ENCODE data around the gene ST3GAL4. TPM values are rescaled to one million over a fixed set of nuclear protein-coding genes. Genes with fewer than 3 reads are reported as not detected.
A peak's percentile ranks its signal among the peaks of the same experiment; 100 is the strongest.
"Not testable (repeated sequence)": the region's sequence is repeated elsewhere in the genome, so short reads cannot be mapped to it uniquely, and the experiment has no call there.

Gene ST3GAL4
- total and polyA plus RNA-seq, 4 donors: 23.6 to 38.3 (median 31.7) TPM

DNA sequence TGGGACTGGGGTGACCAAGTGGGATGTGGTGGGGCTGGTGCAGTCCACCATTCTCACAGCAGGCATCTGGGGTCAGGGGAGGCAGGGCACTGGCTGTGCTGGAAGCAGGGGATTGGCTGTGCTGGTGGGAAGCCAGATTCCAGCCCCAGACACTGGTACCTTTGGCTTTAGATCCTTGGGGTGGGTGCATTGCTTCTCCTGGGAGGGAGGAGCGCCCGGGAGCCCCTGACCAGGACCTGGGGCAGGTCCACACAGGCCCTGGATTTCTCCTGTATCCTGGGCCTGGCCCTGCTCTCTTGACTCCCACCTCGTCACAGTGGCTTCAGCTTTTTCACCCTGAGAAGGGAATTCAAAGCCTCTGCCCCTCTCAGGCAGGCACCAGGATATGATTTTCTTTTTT, 38.5 kb downstream of the ST3GAL4 start:
- TF ChIP-seq, protein P1, sequence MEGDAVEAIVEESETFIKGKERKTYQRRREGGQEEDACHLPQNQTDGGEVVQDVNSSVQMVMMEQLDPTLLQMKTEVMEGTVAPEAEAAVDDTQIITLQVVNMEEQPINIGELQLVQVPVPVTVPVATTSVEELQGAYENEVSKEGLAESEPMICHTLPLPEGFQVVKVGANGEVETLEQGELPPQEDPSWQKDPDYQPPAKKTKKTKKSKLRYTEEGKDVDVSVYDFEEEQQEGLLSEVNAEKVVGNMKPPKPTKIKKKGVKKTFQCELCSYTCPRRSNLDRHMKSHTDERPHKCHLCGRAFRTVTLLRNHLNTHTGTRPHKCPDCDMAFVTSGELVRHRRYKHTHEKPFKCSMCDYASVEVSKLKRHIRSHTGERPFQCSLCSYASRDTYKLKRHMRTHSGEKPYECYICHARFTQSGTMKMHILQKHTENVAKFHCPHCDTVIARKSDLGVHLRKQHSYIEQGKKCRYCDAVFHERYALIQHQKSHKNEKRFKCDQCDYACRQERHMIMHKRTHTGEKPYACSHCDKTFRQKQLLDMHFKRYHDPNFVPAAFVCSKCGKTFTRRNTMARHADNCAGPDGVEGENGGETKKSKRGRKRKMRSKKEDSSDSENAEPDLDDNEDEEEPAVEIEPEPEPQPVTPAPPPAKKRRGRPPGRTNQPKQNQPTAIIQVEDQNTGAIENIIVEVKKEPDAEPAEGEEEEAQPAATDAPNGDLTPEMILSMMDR (IDR thresholded peaks at IDR 0.05; ENCODE audit: control extremely low read depth, extremely low read depth): no peak
- H3K4me1 ChIP-seq (ENCODE audit: control insufficient read depth in 5 of 5, insufficient read depth in 5 of 5, low read length in 5 of 5): peaks cover 11 to 30% (median 26%) of the 10 kb centered on the region in 5 donors
- no peaks in the 10 kb centered on the region for H3K27me3 ChIP-seq (ENCODE audit: control insufficient read depth in 3 of 3, insufficient read depth in 3 of 3, low read length in 2 of 3)
- H3K9me3 ChIP-seq (ENCODE audit: control insufficient read depth in 4 of 4, insufficient read depth in 3 of 4, low read length in 3 of 4): no peaks in the 10 kb centered on the region
- no peak overlapping the region for H3K9ac ChIP-seq (ENCODE audit: insufficient read depth in 1 of 2, low read length in 2 of 2)
- no peak for DNase-seq
- WGBS, 2 donors: 92 to 93% methylated on average over 3 of the region's 3 CpGs
- H3K36me3 ChIP-seq (ENCODE audit: control insufficient read depth in 4 of 4, insufficient read depth in 4 of 4, low read length in 4 of 4): no peaks in the 10 kb centered on the region
- H3K27ac ChIP-seq (ENCODE audit: low read depth in 1 of 2, low read length in 1 of 2): peak overlapping the region in 1 of 2 donors; percentile 89
- H3K4me3 ChIP-seq: no peak overlapping the region
- ATAC-seq (ENCODE audit: insufficient read depth, low FRiP score): no peak

DNA sequence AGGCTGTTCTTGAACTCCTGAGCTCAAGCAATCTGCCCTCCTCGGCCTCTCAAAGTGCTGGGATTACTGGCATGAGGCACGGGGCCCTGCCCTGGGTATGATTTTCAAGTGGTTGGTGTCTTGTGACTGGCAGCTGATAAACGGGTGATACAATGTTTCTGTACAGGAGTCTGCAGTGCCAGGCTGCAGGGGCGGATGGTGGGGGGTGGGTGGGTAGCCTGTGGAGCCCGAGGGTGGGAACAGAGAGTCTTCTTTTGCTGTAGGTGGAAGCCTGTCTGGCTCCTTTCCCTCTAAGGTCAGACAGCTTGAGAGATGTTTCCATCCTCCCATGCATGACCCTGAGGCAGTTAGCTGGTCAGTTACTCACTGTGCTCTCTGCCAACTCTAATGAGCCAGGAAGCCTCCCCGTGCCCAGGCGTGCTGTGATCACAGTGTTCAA, 39.2 kb downstream of the ST3GAL4 start:
- Histone ChIP-seq H3K27ac (ENCODE audit: low read depth in 1 of 2, low read length in 1 of 2) (peak overlapping the region in 1 of 2 donors; percentile 89), H3K4me1 (ENCODE audit: control insufficient read depth in 5 of 5, insufficient read depth in 5 of 5, low read length in 5 of 5) (peaks cover 11 to 30% (median 26%) of the 10 kb centered on the region in 5 donors)
- not testable (repeated sequence) for DNase-seq; H3K9me3 ChIP-seq (ENCODE audit: control insufficient read depth in 4 of 4, insufficient read depth in 3 of 4, low read length in 3 of 4); H3K4me3 ChIP-seq; H3K36me3 ChIP-seq (ENCODE audit: control insufficient read depth in 4 of 4, insufficient read depth in 4 of 4, low read length in 4 of 4); H3K9ac ChIP-seq (ENCODE audit: insufficient read depth in 1 of 2, low read length in 2 of 2); H3K27me3 ChIP-seq (ENCODE audit: control insufficient read depth in 3 of 3, insufficient read depth in 3 of 3, low read length in 2 of 3)
- ATAC-seq (ENCODE audit: insufficient read depth, low FRiP score): peak; percentile 19
- 65 to 70% methylated on average over 5 to 7 of the region's 7 CpGs for WGBS, 2 donors

DNA sequence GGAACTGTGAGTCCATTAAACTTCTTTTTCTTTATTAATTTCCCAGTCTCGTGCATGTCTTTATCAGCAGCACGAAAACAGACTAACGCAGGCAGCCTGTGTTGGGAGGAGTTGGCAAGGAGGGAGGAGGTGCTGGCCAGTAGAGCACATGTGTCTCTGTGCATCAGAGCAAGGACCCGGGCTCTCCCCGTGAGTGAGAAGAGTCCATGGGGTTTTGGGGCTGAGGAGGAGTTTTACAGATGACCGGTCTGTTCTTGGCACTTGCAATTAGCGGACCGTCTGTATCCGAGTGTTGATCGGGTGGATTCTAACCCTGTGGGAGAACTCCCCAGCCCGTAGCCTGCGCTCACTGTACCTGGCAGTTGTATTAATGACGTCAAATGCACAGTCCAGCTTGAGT, 40.3 kb downstream of the ST3GAL4 start:
- H3K9ac ChIP-seq (ENCODE audit: insufficient read depth in 1 of 2, low read length in 2 of 2); H3K27me3 ChIP-seq (ENCODE audit: control insufficient read depth in 3 of 3, insufficient read depth in 3 of 3, low read length in 2 of 3); H3K4me3 ChIP-seq; H3K36me3 ChIP-seq (ENCODE audit: control insufficient read depth in 4 of 4, insufficient read depth in 4 of 4, low read length in 4 of 4); DNase-seq; H3K9me3 ChIP-seq (ENCODE audit: control insufficient read depth in 4 of 4, insufficient read depth in 3 of 4, low read length in 3 of 4): not testable (repeated sequence)
- peaks cover 10 to 27% (median 26%) of the 10 kb centered on the region in 5 donors for H3K4me1 ChIP-seq (ENCODE audit: control insufficient read depth in 5 of 5, insufficient read depth in 5 of 5, low read length in 5 of 5)
- peak overlapping the region in 1 of 2 donors; percentile 89 for H3K27ac ChIP-seq (ENCODE audit: low read depth in 1 of 2, low read length in 1 of 2)
- WGBS, 2 donors: 86 to 91% methylated on average over 6 to 9 of the region's 13 CpGs
- peak; percentile 12 for ATAC-seq (ENCODE audit: insufficient read depth, low FRiP score)

DNA sequence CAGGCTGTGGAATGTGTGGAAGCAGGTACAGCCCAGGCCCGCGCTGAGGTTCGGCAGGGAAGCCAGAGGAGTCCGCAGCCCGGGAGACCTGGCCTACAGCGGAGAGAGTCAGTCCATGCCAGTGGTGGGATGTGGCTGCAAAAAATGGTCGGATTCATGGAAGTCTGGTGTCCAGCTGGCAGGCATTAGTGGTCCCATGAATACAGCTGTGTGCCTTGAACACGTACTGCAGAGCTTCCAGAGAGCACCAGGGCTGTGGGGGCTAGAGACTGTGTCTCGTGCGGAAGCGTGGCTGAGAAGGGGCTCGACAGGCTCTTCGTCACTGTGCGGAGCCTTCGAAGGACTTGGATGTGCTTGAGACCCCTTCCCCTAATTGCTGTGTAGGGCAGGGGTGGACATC, 40.8 kb downstream of the ST3GAL4 start:
- H3K4me1 ChIP-seq (ENCODE audit: control insufficient read depth in 5 of 5, insufficient read depth in 5 of 5, low read length in 5 of 5): peaks cover 5 to 24% (median 23%) of the 10 kb centered on the region in 5 donors
- peak overlapping the region in 1 of 2 donors; percentile 35 for H3K27ac ChIP-seq (ENCODE audit: low read depth in 1 of 2, low read length in 1 of 2)
- H3K4me3 ChIP-seq; H3K9me3 ChIP-seq (ENCODE audit: control insufficient read depth in 4 of 4, insufficient read depth in 3 of 4, low read length in 3 of 4); H3K9ac ChIP-seq (ENCODE audit: insufficient read depth in 1 of 2, low read length in 2 of 2); H3K36me3 ChIP-seq (ENCODE audit: control insufficient read depth in 4 of 4, insufficient read depth in 4 of 4, low read length in 4 of 4); H3K27me3 ChIP-seq (ENCODE audit: control insufficient read depth in 3 of 3, insufficient read depth in 3 of 3, low read length in 2 of 3); DNase-seq; ATAC-seq (ENCODE audit: insufficient read depth, low FRiP score): not testable (repeated sequence)
- WGBS, 2 donors: 91 to 97% methylated on average over 15 of the region's 15 CpGs

DNA sequence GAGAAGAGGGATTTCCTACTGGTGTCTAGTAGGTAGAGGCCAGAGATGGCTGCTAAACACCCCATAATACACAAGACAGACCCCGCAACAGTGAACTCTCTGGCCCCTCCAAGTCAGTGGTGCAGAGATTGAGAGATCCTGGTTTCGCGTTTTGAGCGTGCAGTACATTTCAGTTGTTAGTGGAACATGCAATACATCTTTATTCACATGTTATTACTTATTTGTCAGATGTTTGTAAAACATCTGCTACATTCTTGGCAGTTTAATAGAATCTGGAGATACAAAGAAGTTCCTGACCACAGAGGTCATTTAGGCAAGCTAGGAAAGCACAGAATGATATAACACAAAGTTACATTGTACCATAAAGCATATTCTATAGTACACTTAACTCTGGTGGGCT, 41.5 kb downstream of the ST3GAL4 start:
- no peak overlapping the region for H3K4me3 ChIP-seq
- no peaks in the 10 kb centered on the region for H3K36me3 ChIP-seq (ENCODE audit: control insufficient read depth in 4 of 4, insufficient read depth in 4 of 4, low read length in 4 of 4)
- H3K9me3 ChIP-seq (ENCODE audit: control insufficient read depth in 4 of 4, insufficient read depth in 3 of 4, low read length in 3 of 4): peaks cover 0 to 2% (median 0%) of the 10 kb centered on the region in 4 donors
- H3K9ac ChIP-seq (ENCODE audit: insufficient read depth in 1 of 2, low read length in 2 of 2): no peak overlapping the region
- TF ChIP-seq, protein P1 (IDR thresholded peaks at IDR 0.05; ENCODE audit: control extremely low read depth, extremely low read depth): no peak
- ATAC-seq (ENCODE audit: insufficient read depth, low FRiP score): no peak
- 83 to 90% methylated on average over 4 of the region's 4 CpGs for WGBS, 2 donors
- H3K4me1 ChIP-seq (ENCODE audit: control insufficient read depth in 5 of 5, insufficient read depth in 5 of 5, low read length in 5 of 5): peaks cover 0 to 19% (median 16%) of the 10 kb centered on the region in 5 donors
- no peak for DNase-seq
- peak overlapping the region in 1 of 2 donors; percentile 35 for H3K27ac ChIP-seq (ENCODE audit: low read depth in 1 of 2, low read length in 1 of 2)
- H3K27me3 ChIP-seq (ENCODE audit: control insufficient read depth in 3 of 3, insufficient read depth in 3 of 3, low read length in 2 of 3): no peaks in the 10 kb centered on the region

Data from lung (tissue), 12 donors.